Small intestine (tissue), 7 donors: ENCODE results near the gene ZBTB16. TPM values are rescaled to one million over a fixed set of nuclear protein-coding genes. Genes with fewer than 3 reads are reported as not detected.

Experiments used
- DNase-seq, 2 donors: peaks; one replicate each; pipeline versions ENCODE4 v3.0.0 to v3.0.0-alpha.2; 2013
- FAIRE-seq: peaks from 2 replicates; lab custom pipeline; 2012; peaks lifted over from hg19 to GRCh38; lab: Jason Lieb, UNC
- H3K27ac ChIP-seq, 3 donors: one replicate each; pipeline ENCODE4 v1.5.1; 2013; ENCODE audit warnings: low read length in 2 of 3, mild to moderate bottlenecking in 2 of 3, control low read depth in 1 of 3, inconsistent platforms in 1 of 3, low read depth in 1 of 3, moderate library complexity in 1 of 3
- H3K27me3 ChIP-seq, 3 donors: one replicate each; pipeline ENCODE4 v1.6.1; 2013; ENCODE audit warnings: low read length in 3 of 3, inconsistent platforms in 1 of 3; ENCODE audit not compliant: control insufficient read depth in 3 of 3, insufficient read depth in 3 of 3
- H3K36me3 ChIP-seq, 3 donors: one replicate each; pipeline ENCODE4 v1.6.1; 2013; ENCODE audit warnings: low read length in 3 of 3, inconsistent platforms in 1 of 3, low read depth in 1 of 3, mild to moderate bottlenecking in 1 of 3, moderate library complexity in 1 of 3; ENCODE audit not compliant: control insufficient read depth in 3 of 3, insufficient read depth in 2 of 3
- H3K4me1 ChIP-seq, 3 donors: one replicate each; pipeline ENCODE4 v1.6.1; 2013; ENCODE audit warnings: low read length in 2 of 3, inconsistent platforms in 1 of 3, low read depth in 1 of 3, mild to moderate bottlenecking in 1 of 3, moderate library complexity in 1 of 3; ENCODE audit not compliant: control insufficient read depth in 3 of 3, insufficient read depth in 2 of 3
- H3K4me3 ChIP-seq, 3 donors: one replicate each; pipeline ENCODE4 v1.5.1; 2013; ENCODE audit warnings: low read length in 3 of 3, control low read depth in 1 of 3, inconsistent platforms in 1 of 3, low read depth in 1 of 3, mild to moderate bottlenecking in 1 of 3, moderate library complexity in 1 of 3
- H3K9me3 ChIP-seq, 2 donors: one replicate each; pipeline ENCODE4 v1.6.1; 2013; ENCODE audit warnings: low read depth in 1 of 2, low read length in 1 of 2; ENCODE audit not compliant: control insufficient read depth in 2 of 2, insufficient read depth in 1 of 2
- WGBS, 3 donors: extraction: QIAGEN DNeasy Blood & Tissue Kit; methylation state at CpG; one replicate each; pipeline ENCODE4 v1.1.7; 2013; 5-methylcytosine and 5-hydroxymethylcytosine counted together
- polyA plus RNA-seq, 4 donors: library from polyadenylated mRNA; stranded (reverse) in 3 of 4; unstranded in 1 of 4; fragments of 200-250 nt in 3 of 4; fragments of 120-200 nt in 1 of 4; gene quantifications; one replicate each; pipeline versions ENCODE4 v1.2.1 to v1.2.3, GENCODE V29; 2013
- donor health status: healthy with polysubstance abuse.
- donor health status: control.
- donor health status: control.
- donor health status: Bipolar disorder and iron deficiency.
- donor health status: healthy.

ZBTB16 gene
- polyA plus RNA-seq, 4 donors, result 1.5 to 32.4 (median 17.4) TPM

DNA sequence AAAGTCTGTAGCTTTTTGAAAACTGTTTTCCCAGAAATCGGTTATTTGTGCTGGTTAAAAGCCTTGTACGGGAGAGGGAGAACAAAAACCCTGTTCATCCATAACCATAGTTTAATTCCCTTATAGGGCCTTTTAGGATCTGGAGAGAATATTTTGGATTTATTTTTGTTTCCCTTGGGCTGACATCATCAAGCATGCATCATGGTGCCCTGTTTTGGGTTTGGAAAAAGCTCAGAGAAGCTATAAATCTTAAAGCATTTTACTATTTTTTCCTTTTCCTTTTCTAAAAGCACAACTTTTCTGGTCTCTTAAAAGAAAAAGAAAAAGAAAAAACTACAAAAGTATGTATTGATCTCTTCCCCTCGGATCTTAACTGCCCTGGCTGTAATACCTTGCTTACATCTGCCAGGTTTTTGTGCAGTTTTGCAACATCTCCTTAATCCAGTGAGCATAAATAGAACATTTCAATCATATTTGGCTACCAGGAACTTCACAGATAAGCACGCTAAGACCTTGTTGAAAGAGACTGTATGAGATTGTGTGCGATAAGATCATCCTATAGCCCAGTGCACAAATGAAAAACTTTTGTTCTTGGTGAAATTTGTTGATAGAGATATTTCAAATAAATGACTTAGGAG is 88.0 kb downstream of the ZBTB16 start:
- Histone ChIP-seq H3K27ac (peak overlapping the region in 1 of 3 donors; percentile 63), H3K36me3 (no peaks in the 10 kb centered on the region), H3K4me3 (no peak overlapping the region), H3K9me3 (no peaks in the 10 kb centered on the region), H3K4me1 (peaks cover 7 to 31% (median 21%) of the 10 kb centered on the region in 3 donors), H3K27me3 (no peaks in the 10 kb centered on the region)
- no peak for FAIRE-seq
- DNase-seq, result no peak
- WGBS, 3 donors, result 71 to 76% (median 72%) methylated on average over 5 of the region's 5 CpGs

DNA sequence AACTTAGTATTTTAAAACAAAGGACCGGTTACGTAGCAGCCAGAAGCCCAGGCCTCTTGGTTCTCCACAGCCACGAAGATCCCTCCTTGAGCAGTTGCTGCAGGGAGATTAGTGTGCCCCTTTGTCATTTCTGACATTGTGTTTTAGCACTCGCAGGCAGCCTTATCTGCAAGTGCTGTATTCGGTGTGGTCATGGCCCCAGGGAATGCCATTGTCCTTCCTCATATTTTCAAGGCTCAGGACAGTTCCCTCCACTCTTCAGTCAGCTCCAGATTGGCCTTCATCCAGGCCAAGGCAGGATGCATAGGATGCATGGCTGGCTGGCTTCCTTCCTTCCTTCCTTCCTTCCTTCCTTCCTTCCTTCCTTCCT is 88.5 kb downstream of the ZBTB16 start:
- H3K27ac ChIP-seq, result peak overlapping the region in 1 of 3 donors; percentile 63
- DNase-seq, result peak in 1 of 2 donors; percentile 67
- H3K36me3 ChIP-seq, result no peaks in the 10 kb centered on the region
- no peak for FAIRE-seq
- peaks cover 9 to 35% (median 20%) of the 10 kb centered on the region in 3 donors for H3K4me1 ChIP-seq
- no peak overlapping the region for H3K4me3 ChIP-seq
- no peaks in the 10 kb centered on the region for H3K27me3 ChIP-seq
- no peaks in the 10 kb centered on the region for H3K9me3 ChIP-seq
- WGBS, 3 donors, result 52 to 60% (median 53%) methylated on average over 5 of the region's 5 CpGs

DNA sequence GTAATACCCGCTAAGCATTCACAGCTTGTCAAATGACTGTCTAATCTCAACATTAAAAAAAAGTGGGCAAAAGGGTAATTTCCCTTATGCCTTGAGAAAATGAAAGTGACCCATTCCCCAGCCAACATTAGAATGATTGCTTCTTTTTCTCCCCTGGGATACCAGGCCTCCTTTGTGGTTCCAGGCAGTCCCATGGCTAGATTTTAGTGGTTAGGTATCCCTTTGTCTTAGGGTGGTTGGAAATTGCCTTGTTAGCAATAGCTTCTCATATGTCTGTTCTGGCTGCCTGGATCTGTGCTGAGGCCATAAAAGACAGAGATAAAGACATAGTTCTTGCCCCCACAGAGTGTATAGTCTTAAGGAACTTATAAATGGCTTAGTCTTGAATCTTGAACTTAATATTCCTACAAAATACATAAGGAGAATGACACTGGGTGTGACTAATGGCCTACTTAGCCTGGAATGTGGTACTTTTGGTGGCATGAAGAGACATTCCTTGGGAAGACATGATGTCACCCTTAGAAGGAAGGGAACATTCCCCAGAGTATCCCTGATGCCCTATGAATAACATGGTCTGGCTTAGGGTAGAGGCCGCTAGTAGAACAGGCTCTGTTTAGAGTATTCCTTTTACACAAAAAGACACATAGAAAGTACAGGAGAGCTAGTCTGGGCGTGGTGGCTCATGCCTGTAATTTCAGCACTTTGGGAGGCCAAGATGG is 90.3 kb downstream of the ZBTB16 start:
- no peak for DNase-seq
- no peak for FAIRE-seq
- Histone ChIP-seq H3K27me3 (no peaks in the 10 kb centered on the region), H3K9me3 (no peaks in the 10 kb centered on the region), H3K36me3 (no peaks in the 10 kb centered on the region), H3K27ac (peak overlapping the region in 2 of 3 donors; percentile 43 to 79), H3K4me3 (no peak overlapping the region), H3K4me1 (peaks cover 11 to 38% (median 21%) of the 10 kb centered on the region in 3 donors)
- WGBS, 3 donors, result 76 to 80% (median 76%) methylated on average over 3 of the region's 3 CpGs

DNA sequence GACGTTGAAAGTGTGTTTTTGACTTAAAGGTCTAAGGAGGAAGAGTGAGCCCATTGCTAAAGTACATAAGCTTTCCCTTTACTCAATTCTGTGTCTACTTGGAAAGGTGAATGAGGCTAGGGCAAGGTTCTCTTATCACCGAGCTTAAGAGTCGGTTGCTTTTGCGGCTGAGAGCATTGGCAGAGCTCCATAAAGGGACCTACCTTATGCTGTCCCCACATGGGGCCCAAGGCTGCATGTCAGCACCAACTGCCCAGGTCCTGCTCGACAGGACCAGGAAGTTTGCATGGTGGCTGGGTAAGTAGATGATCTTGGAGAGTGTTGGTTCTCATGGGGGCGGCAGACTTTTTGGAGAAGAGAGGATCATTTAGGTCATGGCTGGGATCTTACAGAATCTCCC is 91.2 kb downstream of the ZBTB16 start:
- Histone ChIP-seq H3K27ac (peak overlapping the region in 2 of 3 donors; percentile 17 to 43), H3K4me3 (no peak overlapping the region), H3K9me3 (no peaks in the 10 kb centered on the region), H3K4me1 (peaks cover 11 to 43% (median 28%) of the 10 kb centered on the region in 3 donors), H3K27me3 (no peaks in the 10 kb centered on the region), H3K36me3 (no peaks in the 10 kb centered on the region)
- FAIRE-seq (no peak), DNase-seq (peak in 1 of 2 donors; percentile 76)
- 35 to 56% (median 42%) methylated on average over 6 of the region's 6 CpGs for WGBS, 3 donors

DNA sequence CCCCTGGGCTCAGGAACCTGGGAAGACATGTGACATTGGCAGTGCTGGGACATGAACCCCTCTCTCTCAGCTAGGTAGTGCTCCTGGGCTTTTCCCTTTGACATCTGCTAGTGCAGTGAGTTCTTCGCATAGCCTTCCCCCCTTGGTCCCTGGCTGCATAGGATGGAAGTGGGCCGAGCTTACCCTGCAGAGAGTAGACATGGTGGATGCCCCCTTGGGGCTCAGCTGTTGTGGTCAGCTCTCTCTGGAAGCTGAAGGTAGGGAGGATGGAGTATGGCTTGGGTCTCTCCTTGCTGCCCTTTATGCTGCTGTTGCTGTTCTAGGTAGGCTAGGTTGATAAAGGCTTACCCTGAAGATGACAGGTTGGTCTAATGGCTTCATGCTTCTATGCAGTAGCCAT is 92.1 kb downstream of the ZBTB16 start:
- no peak for DNase-seq
- no peaks in the 10 kb centered on the region for H3K27me3 ChIP-seq
- H3K36me3 ChIP-seq, result no peaks in the 10 kb centered on the region
- H3K9me3 ChIP-seq, result no peaks in the 10 kb centered on the region
- 95 to 100% (median 97%) methylated on average over 2 of the region's 2 CpGs for WGBS, 3 donors
- H3K4me1 ChIP-seq, result peaks cover 11 to 43% (median 28%) of the 10 kb centered on the region in 3 donors
- FAIRE-seq, result no peak
- H3K4me3 ChIP-seq, result no peak overlapping the region
- peak overlapping the region in 1 of 3 donors; percentile 1 for H3K27ac ChIP-seq

DNA sequence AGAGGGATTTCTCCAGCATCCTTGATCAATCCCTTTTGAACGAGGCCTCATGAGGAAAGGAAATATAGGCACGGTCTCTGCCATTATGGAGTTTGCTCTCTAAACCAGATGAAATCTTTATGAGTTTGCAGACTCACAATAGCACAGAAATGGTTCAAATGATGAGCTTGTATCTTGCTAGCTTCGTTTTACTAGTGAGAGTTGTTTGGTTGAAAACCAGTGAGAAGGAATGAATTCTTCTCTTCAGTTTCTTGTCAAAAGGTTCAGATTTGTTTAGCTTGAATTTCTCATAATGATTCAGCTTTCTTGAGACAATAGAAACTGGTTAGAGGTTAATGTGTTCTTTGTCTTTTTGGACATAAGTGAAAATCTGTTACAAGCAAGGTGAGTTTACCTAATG is 92.7 kb downstream of the ZBTB16 start:
- Histone ChIP-seq H3K4me1 (peaks cover 11 to 43% (median 28%) of the 10 kb centered on the region in 3 donors), H3K36me3 (no peaks in the 10 kb centered on the region), H3K4me3 (no peak overlapping the region), H3K27ac (no peak overlapping the region), H3K9me3 (no peaks in the 10 kb centered on the region), H3K27me3 (no peaks in the 10 kb centered on the region)
- FAIRE-seq (no peak), DNase-seq (no peak)
- WGBS, 3 donors, result 78 to 94% (median 83%) methylated on average over 3 of the region's 3 CpGs

DNA sequence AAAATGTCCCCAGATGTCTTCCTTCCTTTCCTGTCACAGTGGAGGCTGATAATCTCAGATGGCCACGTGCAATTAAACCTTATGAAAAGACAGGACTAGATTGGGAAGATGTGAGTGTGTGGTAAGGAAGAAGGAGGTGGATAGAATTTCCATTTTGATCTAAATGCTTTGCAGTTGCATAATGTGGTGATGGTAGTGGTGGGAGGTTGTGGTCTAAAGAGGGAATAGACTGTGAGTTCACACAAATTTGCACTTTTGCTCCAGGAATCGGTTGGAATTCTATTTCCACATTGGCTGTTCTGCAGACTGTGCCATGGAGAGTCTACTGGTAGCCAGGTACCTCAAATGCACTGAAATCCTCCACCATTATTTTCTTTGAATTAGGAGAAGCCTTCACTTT is 93.3 kb downstream of the ZBTB16 start:
- peaks cover 11 to 42% (median 27%) of the 10 kb centered on the region in 3 donors for H3K4me1 ChIP-seq

DNA sequence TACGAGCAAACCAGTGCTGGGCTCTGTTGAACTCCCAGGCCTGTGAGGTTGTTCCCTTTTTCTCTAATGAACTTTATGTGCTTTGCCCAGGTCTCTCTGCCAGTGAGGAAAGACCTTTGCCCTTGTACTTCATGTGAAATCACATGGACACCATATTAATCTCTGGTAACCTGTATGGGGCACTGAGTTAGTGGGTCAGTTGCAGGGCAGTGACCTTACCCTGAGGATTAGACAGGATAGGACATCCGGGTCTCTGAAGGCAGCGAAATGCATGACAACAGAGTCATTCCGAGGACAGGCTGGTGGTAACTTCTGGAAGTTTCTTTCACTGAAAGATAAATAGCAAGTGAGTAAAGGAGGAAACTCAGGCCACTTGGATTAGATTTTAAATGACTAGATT is 93.7 kb downstream of the ZBTB16 start:
- DNase-seq (peak; percentile 63 to 87), FAIRE-seq (no peak)
- WGBS, 3 donors, result 61 to 86% (median 65%) methylated on average over 4 of the region's 4 CpGs
- peak overlapping the region; percentile 37 to 76 (median 53) for H3K27ac ChIP-seq
- H3K36me3 ChIP-seq, result peaks cover 0 to 3% (median 0%) of the 10 kb centered on the region in 3 donors
- no peaks in the 10 kb centered on the region for H3K27me3 ChIP-seq
- H3K4me1 ChIP-seq, result peaks cover 9 to 39% (median 23%) of the 10 kb centered on the region in 3 donors
- H3K4me3 ChIP-seq, result no peak overlapping the region
- no peaks in the 10 kb centered on the region for H3K9me3 ChIP-seq

More for the DNA sequence above, 93.3 kb downstream of the ZBTB16 start:
- FAIRE-seq (no peak), DNase-seq (no peak)
- Histone ChIP-seq H3K4me3 (no peak overlapping the region), H3K9me3 (no peaks in the 10 kb centered on the region), H3K27me3 (no peaks in the 10 kb centered on the region), H3K27ac (peak overlapping the region in 2 of 3 donors; percentile 53 to 76), H3K36me3 (peaks cover 0 to 3% (median 0%) of the 10 kb centered on the region in 3 donors)
- 59 to 79% (median 79%) methylated on average over 2 of the region's 2 CpGs for WGBS, 3 donors
